Fibroblast of skin of left biceps (primary cell): ENCODE measurements around the gene UNC5CL.

ENCODE experiments used
- DNase-seq, 2 experiments: peaks; one replicate each; pipeline ENCODE4 v3.0.0-alpha.2; 2013; ENCODE audit warnings: low read depth in 2 of 2

Gene UNC5CL

DNA sequence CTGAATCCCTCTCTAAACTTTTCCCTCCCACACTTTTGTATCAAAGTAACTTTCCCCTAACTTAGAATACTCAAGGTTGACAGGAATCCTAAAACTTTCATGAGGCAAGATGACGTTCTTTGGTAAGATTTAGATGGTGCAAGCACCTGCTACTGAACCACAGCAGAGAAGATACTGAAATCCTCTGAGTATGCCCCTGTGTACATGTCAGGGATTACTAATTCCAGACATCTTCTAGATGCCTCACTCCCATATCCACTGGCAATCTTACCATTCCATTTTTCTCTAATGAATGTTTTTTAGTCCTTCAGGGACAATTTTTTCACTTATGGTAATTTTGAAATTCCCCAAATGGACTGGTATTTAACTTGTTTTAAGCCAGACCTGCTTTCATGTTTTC is 23.0 kb upstream of the UNC5CL start:
- no peak for DNase-seq

DNA sequence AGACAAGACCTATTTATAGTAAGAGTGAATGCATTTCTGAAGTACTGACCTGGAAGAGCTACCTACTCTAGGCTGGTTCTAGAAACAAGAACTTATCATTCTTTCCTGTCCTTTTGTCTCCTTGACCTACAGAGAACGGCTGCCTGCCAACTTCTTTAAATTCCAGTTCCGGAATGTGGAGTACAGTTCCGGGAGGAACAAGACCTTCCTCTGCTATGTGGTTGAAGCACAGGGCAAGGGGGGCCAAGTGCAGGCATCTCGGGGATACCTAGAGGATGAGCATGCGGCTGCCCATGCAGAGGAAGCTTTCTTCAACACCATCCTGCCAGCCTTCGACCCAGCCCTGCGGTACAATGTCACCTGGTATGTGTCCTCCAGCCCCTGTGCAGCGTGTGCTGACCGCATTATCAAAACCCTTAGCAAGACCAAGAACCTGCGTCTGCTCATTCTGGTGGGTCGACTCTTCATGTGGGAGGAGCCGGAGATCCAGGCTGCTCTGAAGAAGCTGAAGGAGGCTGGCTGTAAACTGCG is 22.2 kb upstream of the UNC5CL start:
- no peak for DNase-seq

DNA sequence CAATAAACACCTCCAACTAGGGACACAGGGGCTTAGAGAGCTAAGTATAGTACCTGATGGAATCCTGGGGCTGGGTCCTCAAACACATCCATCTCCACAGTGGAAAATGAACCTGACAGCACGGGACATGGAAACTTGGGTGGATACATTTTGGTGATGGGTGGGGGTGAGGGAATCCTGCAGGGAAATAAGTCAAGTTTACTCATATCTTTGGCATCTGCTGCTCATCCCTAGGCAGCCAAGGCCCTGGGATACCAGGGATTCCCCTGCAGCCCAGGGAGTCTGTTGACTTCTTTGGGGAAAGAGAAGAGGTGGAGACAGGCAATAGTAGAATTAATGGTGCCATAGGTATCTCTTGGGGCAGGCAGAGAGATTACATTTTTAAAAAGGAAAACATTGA is 20.5 kb upstream of the UNC5CL start:
- no peak for DNase-seq

DNA sequence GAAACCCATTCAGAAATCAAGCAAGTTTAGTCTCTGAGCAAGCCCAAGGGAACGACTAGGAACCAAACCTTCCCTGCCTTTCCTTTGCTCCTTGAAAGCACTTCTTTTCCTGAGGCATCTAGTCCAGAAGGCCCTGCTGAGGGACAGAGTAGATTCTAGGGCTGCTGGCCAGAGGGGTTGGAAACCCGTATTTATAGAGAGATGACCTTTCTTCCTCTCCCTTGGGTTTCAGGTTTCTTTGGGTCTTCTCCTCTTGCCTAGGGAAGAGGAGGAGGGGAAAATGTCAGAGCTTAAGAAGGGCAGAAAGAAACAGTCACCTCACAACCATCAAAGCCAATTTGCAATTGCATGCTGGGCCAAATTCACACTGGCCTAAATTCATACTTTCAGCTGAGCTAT is 19.8 kb upstream of the UNC5CL start:
- DNase-seq, result no peak

DNA sequence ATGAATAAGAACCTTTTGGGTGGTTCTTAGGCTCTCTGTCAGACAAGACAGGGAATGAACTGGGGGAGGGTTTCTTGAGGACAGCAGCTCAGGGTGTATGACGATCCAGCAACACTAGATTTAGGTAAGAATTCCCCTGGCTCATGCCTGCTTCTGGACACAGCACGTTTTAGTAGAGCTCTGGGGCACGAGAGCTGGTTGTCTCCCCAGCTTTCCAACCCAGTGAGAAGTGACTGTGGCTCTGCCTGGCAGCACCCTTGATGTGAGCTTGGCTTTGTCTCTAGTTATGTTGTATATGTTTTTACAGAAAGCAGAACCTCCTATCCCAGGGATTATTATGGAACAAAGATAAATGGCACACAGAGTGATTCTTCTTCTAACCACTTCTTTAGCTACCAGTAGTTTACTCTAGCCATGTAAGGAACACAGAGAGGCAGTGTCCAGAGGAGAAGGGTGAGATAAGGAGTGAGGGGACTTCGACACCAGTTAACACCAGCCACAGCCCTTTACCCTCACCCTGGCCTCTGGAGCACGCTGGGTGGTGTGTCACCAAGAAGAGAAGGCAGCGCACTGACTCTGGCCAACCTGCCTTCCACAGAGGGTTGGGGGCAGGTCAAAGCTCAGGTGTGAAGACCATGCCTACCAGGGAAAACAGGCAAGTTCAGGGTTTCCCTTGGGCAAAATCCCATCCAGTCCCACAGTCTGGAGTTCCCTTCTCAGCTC is 17.9 kb upstream of the UNC5CL start:
- no peak for DNase-seq

DNA sequence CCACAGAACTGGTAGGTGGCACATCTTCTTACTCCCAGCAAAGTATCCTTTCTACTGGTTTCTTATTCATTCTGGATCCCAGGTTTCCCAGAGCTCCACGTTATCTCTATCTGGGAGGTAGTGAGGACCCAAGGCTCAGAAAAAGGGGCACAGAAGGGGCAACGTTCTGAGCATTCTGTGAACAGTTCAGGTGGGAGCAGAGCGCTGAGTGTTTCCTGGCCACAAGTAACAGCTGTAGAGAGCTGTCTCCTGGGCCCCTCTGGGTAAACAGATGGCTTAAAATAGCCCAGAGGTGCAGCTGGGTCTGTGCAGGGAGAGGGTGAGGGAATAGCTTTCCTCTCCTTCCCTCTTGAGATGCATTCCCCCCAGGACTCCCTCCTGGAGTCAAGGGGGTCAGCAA is 16.1 kb upstream of the UNC5CL start:
- DNase-seq, result no peak

DNA sequence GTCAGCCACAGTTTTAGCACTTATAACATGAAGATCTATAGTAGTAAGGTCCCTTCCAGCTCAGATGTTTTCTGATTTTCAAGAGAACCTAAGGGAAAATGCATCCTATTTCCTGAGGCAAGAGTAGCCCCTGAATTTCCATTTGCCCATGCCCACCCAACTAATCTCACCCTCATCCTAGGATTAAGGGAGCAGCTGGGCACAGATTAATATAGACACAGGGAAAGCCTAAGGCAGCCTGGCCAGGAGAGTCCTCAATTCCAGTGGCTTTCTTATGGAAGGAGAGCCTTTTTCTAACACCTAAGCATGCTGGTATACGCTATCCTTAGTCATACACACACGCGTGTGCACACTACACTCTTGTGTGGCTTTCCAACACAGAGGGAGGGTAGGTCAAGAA is 15.5 kb upstream of the UNC5CL start:
- DNase-seq, result no peak

DNA sequence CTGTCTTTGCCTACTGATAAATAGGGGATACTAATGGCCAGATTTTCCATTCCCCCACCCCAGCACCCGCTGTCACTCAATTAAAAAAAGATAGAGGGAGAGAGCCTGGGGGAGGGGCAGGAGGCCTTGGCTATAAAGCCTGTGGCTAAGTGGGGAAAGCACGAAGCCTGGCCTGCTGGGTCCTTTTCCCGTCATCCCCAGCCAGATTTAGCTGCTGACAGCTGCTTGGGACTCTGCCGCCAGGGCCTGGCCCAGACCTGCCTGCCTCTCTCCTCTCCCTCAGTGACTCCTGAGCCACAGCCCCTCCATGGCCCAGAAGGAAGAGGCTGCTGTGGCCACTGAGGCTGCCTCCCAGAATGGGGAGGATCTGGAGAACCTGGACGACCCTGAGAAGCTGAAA is 14.0 kb upstream of the UNC5CL start, which contains the start of gene APOBEC2:
Gene APOBEC2 (plus strand): TSS at position 162 of the 400 bp plus-strand sequence. CDS start 146 bp downstream, at position 308.
- no peak for DNase-seq

DNA sequence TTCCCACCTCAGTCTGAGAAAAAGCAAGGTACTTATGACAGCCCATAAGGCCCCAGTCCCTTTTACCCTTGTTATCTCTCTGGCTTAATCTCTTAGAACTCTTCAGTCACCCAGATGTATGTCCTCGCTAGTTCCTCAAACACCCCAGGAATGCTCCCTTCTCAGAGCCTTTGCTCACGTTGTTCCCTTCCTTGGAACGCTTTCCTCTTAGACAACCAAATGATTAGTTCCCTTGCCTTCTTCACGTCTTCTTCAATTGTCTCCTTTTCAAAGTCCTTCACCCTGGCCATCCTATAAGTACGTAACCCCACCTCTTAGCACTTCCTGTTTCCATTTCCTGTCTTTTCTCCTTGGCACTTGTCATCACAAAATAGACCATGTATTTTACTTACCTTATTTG is 12.9 kb upstream of the UNC5CL start:
- DNase-seq, result no peak

DNA sequence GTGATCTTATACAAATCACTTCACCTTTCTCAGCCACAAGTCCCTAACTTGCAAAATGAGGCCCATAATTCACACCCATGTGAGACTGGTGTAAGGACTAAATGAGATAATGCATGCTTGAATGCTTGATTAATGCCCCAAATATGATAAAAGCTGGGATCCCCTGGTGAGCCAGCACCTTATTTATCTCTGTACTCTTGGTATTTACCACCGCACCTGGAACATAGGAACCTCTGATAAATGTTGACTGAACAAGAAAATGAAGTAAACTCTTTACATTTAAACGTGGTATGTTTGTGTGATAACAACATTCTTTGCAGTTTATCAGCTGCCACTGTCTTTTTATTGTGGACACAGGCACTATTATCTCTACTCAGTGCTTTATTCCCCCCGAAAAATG is 11.5 kb upstream of the UNC5CL start:
- no peak for DNase-seq

DNA sequence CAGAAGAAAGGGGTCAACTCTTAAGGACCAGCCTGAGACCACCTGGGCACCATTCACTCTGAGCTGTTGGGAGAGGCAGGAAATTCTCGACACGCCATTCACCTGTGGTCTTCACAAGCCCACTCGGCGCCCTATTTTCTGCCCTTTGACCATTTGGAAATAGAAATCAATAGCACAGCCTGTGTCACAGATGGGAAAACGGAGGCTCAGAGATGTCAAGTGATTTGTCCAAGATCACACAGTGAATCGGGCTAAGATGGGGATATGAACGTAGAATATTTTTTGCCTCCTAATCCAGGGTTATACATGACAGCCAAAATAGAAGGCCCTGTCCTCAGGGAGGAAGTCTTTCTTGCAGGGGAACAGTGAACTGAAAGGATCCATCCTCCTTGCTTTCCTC is 10.9 kb upstream of the UNC5CL start:
- DNase-seq, result no peak

DNA sequence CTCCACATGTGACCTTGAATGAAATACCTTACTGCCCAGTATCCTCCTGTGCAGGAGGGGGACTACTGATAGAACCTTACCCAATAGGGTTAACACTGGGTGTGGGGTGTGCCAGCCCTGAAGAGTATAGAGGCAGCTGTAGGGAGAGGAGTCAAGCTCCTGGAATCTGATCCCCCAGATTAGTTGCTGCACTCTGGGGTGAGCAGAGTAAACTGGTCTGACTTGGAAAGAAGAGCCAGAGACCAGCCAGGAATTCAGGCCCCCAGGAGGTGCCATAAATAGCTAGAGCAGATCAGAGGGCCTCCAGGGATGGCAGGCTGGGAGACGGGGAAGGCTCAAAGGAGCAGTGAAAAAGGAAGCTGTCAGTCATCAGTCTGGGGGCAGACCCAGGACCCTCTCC is 10.5 kb upstream of the UNC5CL start:
- no peak for DNase-seq

DNA sequence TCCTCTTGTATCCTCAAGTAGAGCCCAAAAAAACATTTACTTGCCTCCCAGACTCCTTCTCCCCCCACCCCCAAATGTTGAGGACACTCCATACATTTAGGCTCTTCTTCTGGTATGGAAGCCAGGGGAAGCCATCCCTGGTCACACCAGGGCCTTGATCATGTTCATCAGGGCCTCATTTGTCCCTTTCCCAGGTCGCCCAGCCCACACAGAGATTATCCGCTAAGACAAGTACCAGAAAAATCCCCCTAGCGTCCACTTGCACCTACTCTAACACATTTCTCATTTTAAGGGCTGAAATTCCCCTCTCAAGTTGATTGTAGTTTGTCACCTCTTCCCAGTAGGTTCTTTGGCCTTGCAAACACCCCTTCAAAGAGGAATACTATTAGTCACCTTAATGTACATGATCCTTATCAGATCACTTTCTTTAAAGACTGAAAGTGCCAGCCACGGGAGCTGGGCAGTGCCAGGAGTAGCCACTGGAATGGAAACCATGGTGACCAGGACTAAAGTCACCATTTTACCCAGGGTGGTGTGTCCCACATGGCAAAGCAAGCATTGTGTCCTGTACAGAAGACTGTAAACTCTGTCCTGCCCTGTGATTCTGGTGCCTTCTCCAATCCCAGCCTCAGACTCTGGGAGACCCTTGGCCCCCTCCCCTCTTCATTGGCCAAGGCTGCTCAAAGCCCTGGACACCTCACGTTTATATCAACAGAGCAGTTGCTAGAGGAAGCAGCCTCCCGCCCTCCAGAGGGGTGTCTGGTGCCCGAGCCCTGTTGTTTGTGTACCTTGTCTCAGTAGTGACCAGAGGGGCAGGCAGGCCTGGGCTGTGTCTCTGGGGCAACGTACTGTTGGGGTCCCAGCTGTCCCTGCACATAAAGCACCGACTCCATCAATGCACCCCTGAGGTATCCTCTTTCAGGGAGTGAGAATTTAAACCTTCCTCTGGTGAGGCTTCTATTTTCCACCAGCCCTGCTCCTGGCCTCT is 9.0 kb upstream of the UNC5CL start:
- DNase-seq, result no peak

DNA sequence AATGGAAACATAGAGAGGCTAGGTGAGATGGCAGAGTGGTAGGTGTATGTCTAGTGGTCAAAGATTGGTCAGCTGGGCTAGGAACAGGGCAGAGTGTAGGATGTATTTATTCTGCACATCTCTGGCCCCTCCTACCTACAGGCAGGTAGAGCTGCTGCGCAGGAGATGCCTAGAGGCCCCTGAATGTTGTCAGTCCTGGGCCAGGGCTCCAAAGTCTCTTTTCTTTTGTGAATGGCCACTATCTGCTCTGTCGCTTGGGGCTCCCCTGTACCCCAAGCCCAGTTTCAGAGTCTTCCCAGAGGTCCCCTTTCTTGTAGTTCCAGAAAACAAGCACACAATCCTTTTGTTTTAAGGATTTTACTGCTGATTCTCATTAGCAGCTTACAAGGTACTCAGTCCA is 8.3 kb upstream of the UNC5CL start:
- DNase-seq, result no peak

DNA sequence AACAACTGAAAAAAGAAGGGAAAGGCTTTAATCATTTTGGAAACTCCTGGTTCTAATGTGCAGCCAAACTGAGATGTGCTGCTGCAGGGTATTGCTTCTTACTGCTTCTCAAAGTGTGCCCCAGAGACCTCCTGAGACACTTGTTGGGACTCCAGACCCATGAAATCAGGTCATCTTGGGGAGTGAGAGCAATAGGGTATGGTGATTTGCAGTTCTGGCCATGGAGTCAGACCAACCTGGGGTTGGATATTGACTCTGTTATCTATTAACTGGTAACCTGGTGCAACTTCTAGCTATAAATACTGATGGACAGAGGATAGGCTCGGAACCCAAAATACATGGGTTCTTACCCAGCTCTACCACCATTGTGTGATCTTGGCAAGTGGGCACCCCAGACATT is 7.1 kb upstream of the UNC5CL start:
- no peak for DNase-seq

DNA sequence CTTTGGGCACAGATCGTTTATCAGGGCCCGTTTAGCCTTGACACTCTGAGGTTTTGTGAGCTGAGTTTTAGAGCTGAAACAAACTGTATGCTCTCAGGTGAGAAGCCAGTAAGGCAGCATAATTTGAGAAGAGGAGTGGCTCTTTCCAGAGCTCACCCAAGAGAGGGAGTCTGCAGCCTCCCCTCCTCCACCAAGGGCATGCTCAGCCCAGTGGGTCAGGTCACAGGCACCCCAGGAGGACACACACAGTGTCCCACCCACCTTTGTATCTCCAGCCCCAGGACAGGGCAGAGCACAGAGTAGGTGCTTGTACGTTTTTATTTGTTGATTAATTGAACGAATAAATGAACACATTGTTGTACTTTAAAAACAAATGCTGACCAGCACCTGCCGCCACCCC is 6.6 kb upstream of the UNC5CL start:
- no peak for DNase-seq

DNA sequence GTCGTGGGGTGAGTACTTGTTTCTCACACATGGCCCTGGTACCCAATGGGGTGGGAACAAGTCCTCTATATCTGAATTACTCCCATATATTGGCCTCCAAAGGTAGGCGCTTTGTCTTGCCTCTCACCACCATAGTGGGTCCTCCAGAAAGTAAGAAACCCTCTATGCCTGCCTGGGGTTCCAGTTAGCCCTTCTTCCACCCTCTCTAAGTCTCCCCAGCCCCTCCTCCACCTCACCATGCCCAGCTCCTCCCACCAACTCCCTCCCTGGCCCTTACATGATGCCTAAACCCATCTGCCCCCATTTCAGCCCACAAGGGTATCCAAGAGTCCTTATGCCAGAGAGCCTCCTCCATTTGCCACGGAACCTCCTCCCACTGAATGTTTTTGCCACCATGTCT is 4.1 kb upstream of the UNC5CL start:
- DNase-seq, result no peak

DNA sequence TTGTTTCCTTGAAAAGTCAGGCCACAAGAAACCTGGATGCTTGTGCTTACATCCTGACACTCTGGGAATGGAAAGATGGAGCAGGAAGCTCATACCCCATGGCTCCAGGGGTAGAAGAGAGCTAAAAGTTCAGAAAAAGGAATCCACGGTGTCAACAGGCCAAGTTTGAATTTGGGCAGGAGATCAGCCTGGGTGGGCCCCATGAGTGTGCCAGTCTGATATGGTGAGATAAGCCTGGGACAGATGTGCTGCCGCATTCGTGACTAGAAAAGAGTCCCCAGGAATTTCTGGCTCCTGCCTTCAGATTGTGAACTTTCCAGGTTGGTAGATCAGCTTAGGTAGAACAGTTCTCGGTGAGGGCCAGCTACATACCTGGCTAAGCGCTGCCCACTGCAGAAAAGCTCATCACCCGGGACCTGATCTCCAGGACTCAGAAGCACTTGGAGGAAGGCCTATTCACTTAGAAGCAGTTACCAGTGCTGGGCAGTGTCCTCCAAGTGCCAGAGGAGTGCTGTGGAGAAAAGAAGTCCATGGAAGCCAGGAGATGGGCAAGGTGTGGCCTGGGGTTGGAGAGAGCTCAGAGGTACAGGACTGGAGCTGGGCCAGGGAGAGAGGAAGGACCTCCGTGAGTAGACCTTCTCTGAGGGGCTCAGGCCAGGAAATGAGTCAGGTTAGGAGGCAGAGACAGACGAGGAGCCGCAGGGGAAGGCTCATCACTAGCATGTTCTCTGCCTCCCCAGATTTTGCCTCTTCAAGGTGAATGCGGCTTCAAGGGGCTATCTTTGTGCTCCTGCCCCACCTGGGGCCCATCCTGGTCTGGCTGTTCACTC is 3.4 kb upstream of the UNC5CL start, which contains the start of gene TSPO2:
Gene TSPO2 (plus strand): TSS at position 242 of the 830 bp plus-strand sequence. CDS start 519 bp downstream, at position 761.
- DNase-seq, result no peak

DNA sequence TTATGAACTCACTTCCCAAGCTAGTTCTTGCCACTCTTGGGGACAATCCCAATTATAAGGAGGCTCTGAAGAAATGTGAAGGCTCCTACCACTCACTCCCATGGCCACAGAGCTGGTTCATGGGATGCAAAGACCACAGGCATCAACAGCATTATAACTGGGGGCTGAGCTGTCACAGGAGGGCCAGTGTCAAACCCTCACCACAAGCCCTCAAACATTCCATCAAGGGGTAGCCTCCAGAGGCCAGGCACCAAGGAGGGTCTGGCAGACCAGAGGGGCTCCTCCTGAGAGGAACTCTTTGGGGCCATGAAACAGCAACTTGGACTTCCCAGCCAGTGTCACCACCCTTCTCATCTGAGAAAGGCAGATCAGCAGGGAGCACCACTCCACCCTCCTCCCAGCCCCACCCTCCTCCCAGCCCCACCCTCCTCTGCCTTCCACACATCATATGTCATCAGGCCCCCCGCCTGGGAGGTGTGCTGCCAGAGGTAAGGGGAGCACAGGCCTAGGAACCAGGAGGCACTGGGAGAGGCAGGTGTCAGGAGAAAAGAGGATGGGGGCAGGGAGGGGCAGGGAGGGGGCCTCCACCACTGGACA is 2.0 kb upstream of the UNC5CL start:
- no peak for DNase-seq

DNA sequence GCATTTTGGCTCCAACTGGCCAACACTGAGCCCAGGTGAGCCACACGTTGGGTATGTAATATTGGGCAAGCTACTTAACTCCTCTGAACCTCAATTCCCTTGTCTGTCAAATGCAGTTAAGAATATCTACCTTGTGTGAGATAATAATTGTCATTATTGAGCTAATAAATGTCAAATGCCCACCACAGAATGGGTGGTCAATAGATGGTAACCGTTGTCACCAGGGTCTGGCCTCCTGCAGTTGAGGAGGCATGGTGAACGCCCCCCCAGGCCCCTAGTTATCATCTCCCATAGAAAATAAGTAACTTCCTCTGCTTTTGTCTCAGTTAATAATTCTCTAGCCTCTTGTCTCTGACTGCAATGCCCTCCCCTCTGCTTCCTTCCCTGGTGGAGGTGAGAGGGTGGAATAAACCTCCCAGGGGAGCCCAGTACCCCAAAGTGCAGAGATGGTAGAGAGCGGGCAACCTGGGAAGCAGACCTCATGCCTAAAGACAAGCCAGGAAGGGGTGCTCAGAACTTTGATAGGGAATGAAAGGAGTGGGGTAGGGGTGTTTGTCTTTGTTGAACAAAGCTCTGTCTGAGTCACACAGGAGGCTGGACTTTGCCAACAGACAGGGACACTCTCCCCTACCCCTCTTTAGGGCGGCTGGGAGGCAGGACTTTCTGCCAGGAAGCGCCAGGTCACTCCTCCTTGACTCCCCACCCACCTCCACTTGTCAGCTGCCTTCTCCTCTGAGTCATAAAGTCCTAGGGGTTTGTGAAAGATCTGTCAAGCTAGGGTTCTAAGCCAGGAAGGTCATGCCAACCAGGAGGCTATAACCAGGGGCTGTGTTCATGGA is 1.3 kb upstream of the UNC5CL start:
- DNase-seq, result no peak
